HEK293T (cell line): ENCODE results near the gene PLCL2.
"Not testable (repeated sequence)": the region's sequence is repeated elsewhere in the genome, so short reads cannot be mapped to it uniquely, and the experiment has no call there.

Source experiments
- BHLHE40 ChIP-seq: fragments of 450-650 bp; IDR thresholded peaks from 2 replicates; pipeline ENCODE4 v1.6.1; 2016; ENCODE audit warnings: mild to moderate bottlenecking, moderate library complexity, borderline replicate concordance
- CTBP1 ChIP-seq: fragments of 450-650 bp; IDR thresholded peaks from 2 replicates; pipeline ENCODE4 v1.6.1; 2016; ENCODE audit warnings: borderline replicate concordance
- ELF4 ChIP-seq: fragments of 450-650 bp; IDR thresholded peaks from 2 replicates; pipeline ENCODE4 v1.6.1; 2017; ENCODE audit warnings: antibody characterized with exemption
- FOXA1 ChIP-seq: fragments of 450-650 bp; IDR thresholded peaks from 2 replicates; pipeline ENCODE4 v1.6.1; 2016; ENCODE audit warnings: mild to moderate bottlenecking
- FOXK2 ChIP-seq: fragments of 450-650 bp; IDR thresholded peaks from 2 replicates; pipeline ENCODE4 v1.6.1; 2016; ENCODE audit warnings: mild to moderate bottlenecking
- HDGF ChIP-seq: fragments of 450-650 bp; IDR thresholded peaks from 2 replicates; pipeline ENCODE4 v1.6.1; 2017; ENCODE audit warnings: antibody characterized with exemption, borderline replicate concordance
- L3MBTL2 ChIP-seq: fragments of 450-650 bp; conservative IDR thresholded peaks from 2 replicates; pipeline ENCODE4 v1.6.1; 2016; ENCODE audit warnings: mild to moderate bottlenecking
- NFRKB ChIP-seq: fragments of 450-650 bp; IDR thresholded peaks from 2 replicates; pipeline ENCODE4 v1.6.1; 2016; ENCODE audit warnings: mild to moderate bottlenecking, moderate library complexity
- PKNOX1 ChIP-seq: fragments of 450-650 bp; IDR thresholded peaks from 2 replicates; pipeline ENCODE4 v1.6.1; 2016
- SP1 ChIP-seq: fragments of 450-650 bp; IDR thresholded peaks from 2 replicates; pipeline ENCODE4 v1.6.1; 2017
- SUZ12 ChIP-seq: fragments of 450-650 bp; IDR thresholded peaks from 2 replicates; pipeline ENCODE4 v1.6.1; 2016; ENCODE audit warnings: mild to moderate bottlenecking
- TARDBP ChIP-seq: fragments of 450-650 bp; IDR thresholded peaks from 2 replicates; pipeline ENCODE4 v1.6.1; 2016
- ZNF384 ChIP-seq: fragments of 450-650 bp; IDR thresholded peaks from 2 replicates; pipeline ENCODE4 v1.6.1; 2016

- not testable (repeated sequence) for TF ChIP-seq SP1, FOXK2, TARDBP, ELF4, PKNOX1, ZNF384, BHLHE40, NFRKB, HDGF, SUZ12, FOXA1, L3MBTL2, CTBP1
These were observed 95.2 kb downstream of the PLCL2 start for GRCh38 chr3:16979769-16980515.
